ENCODE data around the gene OR52A5. TPM values are rescaled to one million over a fixed set of nuclear protein-coding genes. Genes with fewer than 3 reads are reported as not detected.
"Not testable (repeated sequence)": the region's sequence is repeated elsewhere in the genome, so short reads cannot be mapped to it uniquely, and the experiment has no call there.

The OR52A5 gene
- total and polyA plus RNA-seq, 3 experiments from 2014 or later: not detected

DNA sequence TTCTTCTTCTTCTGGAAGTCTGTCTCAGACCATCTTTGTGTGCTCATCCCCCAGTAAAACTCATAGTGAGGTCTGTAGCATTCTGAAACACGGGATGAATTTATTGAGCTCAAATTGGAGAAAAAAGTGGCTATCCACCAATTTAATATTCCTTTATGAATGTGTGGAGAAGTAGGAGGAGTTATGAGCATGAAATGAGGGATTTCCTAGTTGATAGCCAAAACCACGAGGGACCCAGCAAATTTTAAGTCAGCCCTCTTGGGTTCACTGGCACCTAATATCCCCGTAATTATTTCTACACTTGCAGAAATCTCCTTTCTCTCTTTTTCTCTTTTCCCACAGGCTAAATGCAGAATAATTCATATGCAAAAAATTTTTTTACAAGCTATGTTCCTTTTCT lies 16.5 kb upstream of the OR52A5 start, which contains the start of gene OR52A1:
TSS of gene OR52A1 (minus strand) at position 101 of the 400 bp plus-strand sequence. CDS start 2,388 bp downstream, outside the sequence.
- H3K27ac Mint-ChIP-seq: no peak within 1 kb of the TSS
- H3K9me3 ChIP-seq (ENCODE audit: low read length): no peaks in the 10 kb centered on the region
- no peaks in the 10 kb centered on the region for H3K27me3 Mint-ChIP-seq
- H3K36me3 Mint-ChIP-seq: no peaks in the 10 kb centered on the region
- H3K9me3 Mint-ChIP-seq: peaks cover 0 to 10% (median 0%) of the 10 kb centered on the region in 5 donors
- H3K27ac ChIP-seq (ENCODE audit: low read depth, low read length): no peak within 1 kb of the TSS
- H3K36me3 ChIP-seq (ENCODE audit: insufficient read depth, low read length): no peaks in the 10 kb centered on the region
- H3K4me3 Mint-ChIP-seq: no peak within 1 kb of the TSS
- no peak for DNase-seq
- H3K4me3 ChIP-seq (ENCODE audit: low read length): no peak within 1 kb of the TSS
- ChIA-PET CTCF (no interaction called here), POLR2A (no interaction called here)
- H3K27me3 ChIP-seq (ENCODE audit: insufficient read depth, low read length, poor library complexity, severe bottlenecking): no peaks in the 10 kb centered on the region
- H3K4me1 Mint-ChIP-seq: no peaks in the 10 kb centered on the region
- no peaks in the 10 kb centered on the region for H3K4me1 ChIP-seq (ENCODE audit: insufficient read depth, low read length)

DNA sequence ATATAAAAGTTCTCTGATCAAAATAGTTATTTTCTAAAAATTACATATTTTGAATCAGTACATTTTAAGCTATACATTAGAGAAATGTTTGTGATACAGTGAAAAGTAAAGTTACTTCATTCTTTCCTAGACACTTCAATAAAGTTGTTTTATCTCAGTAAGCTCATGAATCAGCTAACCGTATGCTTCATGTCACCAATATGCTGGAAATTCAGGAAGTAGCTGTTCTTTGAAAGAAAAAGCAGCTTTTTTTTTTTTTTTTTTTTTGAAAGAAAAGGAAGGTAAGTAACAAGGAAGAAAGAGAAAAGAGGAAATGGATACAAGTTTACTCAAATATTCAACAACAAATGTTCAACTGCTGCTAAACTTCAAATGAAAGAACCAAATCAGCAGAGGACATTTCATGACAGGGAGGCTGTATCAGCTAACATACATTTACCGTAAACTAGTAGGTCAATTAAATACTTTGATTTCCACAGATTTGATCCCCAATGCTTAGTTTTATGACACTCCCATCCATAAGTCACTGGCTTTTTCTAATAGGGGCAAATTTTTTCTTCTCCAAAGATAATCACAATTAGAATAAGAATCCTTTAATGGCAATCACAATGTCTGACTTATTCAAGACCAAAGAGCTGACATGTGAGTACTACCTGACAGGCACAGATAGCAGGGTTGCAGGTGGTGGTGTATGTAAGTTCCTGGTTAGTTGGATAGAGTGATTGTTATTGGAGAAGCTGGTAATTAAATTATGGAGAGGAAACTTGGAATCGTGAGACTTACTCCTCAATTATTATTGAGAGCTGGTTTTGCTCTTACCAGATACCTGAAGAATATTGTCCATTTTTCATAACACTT lies 15.6 kb upstream of the OR52A5 start:
- no peak overlapping the region for H3K27ac ChIP-seq (ENCODE audit: low read depth, low read length)
- Mint-ChIP-seq H3K4me3 (no peak overlapping the region), H3K4me1 (no peaks in the 10 kb centered on the region), H3K9me3 (peaks cover 0 to 10% (median 0%) of the 10 kb centered on the region in 5 donors), H3K27ac (no peak overlapping the region), H3K36me3 (no peaks in the 10 kb centered on the region), H3K27me3 (no peaks in the 10 kb centered on the region)
- H3K36me3 ChIP-seq (ENCODE audit: insufficient read depth, low read length): no peaks in the 10 kb centered on the region
- no peaks in the 10 kb centered on the region for H3K9me3 ChIP-seq (ENCODE audit: low read length)
- H3K4me3 ChIP-seq (ENCODE audit: low read length): no peak overlapping the region
- ChIA-PET POLR2A (no interaction called here), CTCF (no interaction called here)
- no peaks in the 10 kb centered on the region for H3K4me1 ChIP-seq (ENCODE audit: insufficient read depth, low read length)
- no peak for DNase-seq
- H3K27me3 ChIP-seq (ENCODE audit: insufficient read depth, low read length, poor library complexity, severe bottlenecking): no peaks in the 10 kb centered on the region

DNA sequence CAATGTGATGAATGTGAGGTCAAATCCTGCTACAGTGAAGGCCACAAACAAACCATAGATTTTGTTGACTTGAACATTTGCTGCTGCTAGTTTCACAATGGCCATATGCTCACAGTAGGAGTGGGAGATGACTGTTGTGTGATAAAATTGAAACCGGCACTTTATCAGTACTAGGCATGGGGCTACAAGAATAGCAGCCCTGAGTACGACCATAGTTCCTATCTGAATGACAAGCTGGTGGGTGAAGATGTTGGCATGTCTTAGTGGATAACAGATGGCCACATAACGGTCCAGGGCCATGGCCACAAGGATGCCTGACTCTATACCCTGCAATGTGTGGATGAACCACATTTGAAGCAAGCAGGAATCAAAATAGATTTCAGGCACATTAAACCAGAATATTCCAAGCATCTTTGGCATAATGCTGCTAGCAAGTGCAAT lies 13.6 kb upstream of the OR52A5 start:
- H3K4me1 Mint-ChIP-seq: no peaks in the 10 kb centered on the region
- H3K36me3 Mint-ChIP-seq: no peaks in the 10 kb centered on the region

DNA sequence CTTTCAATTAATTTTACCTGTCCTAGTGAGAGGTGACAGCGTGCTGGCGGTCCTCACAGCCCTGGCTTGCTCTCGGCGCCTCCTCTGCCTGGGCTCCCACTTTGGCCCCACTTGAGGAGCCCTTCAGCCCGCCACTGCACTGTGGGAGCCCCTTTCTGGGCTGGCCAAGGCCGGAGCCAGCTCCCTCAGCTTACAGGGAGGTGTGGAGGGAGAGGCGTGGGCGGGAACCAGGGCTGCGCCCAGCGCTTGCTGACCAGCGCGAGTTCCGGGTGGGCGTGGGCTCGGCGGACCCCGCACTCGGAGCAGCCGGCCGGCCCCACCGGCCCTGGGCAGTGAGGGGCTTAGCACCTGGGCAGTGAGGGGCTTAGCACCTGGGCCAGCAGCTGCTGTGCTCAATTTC lies 6.0 kb upstream of the OR52A5 start:
- CTCF ChIA-PET; H3K4me3 ChIP-seq (ENCODE audit: low read length); H3K4me3 Mint-ChIP-seq; DNase-seq; H3K9me3 Mint-ChIP-seq; H3K27ac Mint-ChIP-seq; H3K9me3 ChIP-seq (ENCODE audit: low read length); H3K36me3 ChIP-seq (ENCODE audit: insufficient read depth, low read length); H3K4me1 Mint-ChIP-seq; POLR2A ChIA-PET; H3K4me1 ChIP-seq (ENCODE audit: insufficient read depth, low read length); H3K27me3 ChIP-seq (ENCODE audit: insufficient read depth, low read length, poor library complexity, severe bottlenecking); H3K27ac ChIP-seq (ENCODE audit: low read depth, low read length); H3K27me3 Mint-ChIP-seq; H3K36me3 Mint-ChIP-seq: not testable (repeated sequence)

More for the DNA sequence above, 13.6 kb upstream of the OR52A5 start:
- Histone ChIP-seq H3K27me3 (ENCODE audit: insufficient read depth, low read length, poor library complexity, severe bottlenecking) (no peaks in the 10 kb centered on the region), H3K4me1 (ENCODE audit: insufficient read depth, low read length) (no peaks in the 10 kb centered on the region), H3K4me3 (ENCODE audit: low read length) (no peak overlapping the region), H3K36me3 (ENCODE audit: insufficient read depth, low read length) (no peaks in the 10 kb centered on the region), H3K27ac (ENCODE audit: low read depth, low read length) (no peak overlapping the region), H3K9me3 (ENCODE audit: low read length) (no peaks in the 10 kb centered on the region)
- Mint-ChIP-seq H3K27ac (no peak overlapping the region), H3K9me3 (no peaks in the 10 kb centered on the region), H3K27me3 (no peaks in the 10 kb centered on the region), H3K4me3 (no peak overlapping the region)
- DNase-seq: no peak
- POLR2A ChIA-PET: no interaction called here
- CTCF ChIA-PET: no interaction called here

DNA sequence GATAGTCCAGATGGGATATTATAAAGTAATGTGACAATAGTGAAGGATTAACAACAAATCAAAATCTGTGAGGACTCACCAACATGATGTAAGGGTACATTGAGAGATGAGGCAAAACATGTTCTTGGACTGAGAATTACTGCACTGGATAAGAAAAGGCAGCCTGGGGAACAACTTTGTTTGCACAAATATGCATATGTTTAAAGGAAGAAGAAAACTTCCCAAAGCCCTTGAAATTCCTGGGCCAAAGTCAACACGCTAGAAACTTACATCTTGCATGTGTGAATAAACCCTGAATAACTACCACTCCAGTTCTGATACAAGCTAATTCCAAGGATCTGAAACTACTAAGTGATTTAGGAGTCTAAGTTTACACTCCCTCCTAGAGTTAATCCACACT lies 1.1 kb downstream of the OR52A5 start:
- Histone ChIP-seq H3K36me3 (ENCODE audit: insufficient read depth, low read length) (no peaks in the 10 kb centered on the region), H3K4me3 (ENCODE audit: low read length) (no peak overlapping the region), H3K27ac (ENCODE audit: low read depth, low read length) (no peak overlapping the region), H3K27me3 (ENCODE audit: insufficient read depth, low read length, poor library complexity, severe bottlenecking) (no peaks in the 10 kb centered on the region), H3K4me1 (ENCODE audit: insufficient read depth, low read length) (no peaks in the 10 kb centered on the region), H3K9me3 (ENCODE audit: low read length) (no peaks in the 10 kb centered on the region)
- H3K4me3 Mint-ChIP-seq: no peak overlapping the region
- H3K4me1 Mint-ChIP-seq: no peaks in the 10 kb centered on the region
- H3K36me3 Mint-ChIP-seq: no peaks in the 10 kb centered on the region
- peaks cover 0 to 2% of the 10 kb centered on the region in 2 donors for H3K27me3 Mint-ChIP-seq
- POLR2A ChIA-PET: no interaction called here
- no peaks in the 10 kb centered on the region for H3K9me3 Mint-ChIP-seq
- DNase-seq: no peak
- H3K27ac Mint-ChIP-seq: no peak overlapping the region
- CTCF ChIA-PET: no interaction called here

DNA sequence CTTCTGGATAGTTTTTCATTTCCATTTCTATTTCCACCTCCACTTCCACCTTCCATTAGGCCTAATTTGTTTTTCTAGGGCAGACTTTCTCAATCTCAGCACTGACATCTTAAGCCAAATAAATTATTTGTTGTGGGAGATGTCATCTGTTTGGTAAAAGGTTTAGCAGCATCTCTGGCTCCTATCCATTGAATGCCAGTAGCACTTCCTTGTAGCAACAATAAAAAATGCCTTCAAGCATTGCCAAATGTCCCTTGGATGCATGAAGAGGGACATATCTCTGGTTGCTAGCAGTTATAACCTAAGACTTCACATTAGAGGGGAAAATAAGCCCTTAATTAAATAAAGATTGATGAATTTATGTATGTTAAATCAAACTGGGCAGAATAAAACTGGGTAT lies 1.9 kb downstream of the OR52A5 start:
- no peak overlapping the region for H3K27ac Mint-ChIP-seq
- CTCF ChIA-PET: no interaction called here

DNA sequence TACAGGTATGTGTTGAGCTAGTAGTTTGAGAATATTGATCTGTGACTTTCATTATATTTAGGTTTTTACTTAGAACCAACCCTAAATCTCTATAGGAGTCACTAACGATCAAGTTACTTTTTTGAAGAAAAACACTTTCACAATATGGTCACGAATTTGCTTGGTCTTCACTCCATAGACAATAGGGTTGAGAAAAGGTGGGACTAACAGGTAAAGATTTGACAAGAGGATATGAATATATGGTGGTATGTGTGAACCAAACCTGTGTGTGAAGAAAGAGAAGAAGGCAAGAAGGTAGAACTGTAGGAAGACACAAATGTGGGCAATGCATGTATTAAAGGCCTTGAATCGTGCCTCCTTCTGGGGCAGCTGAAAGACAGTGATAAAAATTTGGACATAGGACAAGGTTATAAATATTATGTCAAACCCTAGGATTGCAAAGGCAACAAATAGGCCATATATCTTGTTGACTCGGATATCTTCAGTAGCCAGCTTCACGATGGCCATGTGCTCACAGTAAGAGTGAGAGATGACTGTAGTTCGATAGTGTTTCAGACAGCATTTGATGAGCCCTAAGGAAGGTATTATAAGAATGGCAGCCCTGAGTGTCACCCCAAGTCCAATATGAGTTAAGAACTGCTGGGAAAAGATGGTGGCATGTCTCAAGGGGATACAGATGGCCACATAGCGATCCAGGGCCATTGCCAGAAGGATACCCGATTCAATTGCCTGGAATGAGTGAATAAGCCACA lies 6.4 kb downstream of the OR52A5 start:
- CTCF ChIA-PET: no interaction called here
- Histone ChIP-seq H3K36me3 (ENCODE audit: insufficient read depth, low read length) (no peaks in the 10 kb centered on the region), H3K4me1 (ENCODE audit: insufficient read depth, low read length) (no peaks in the 10 kb centered on the region), H3K4me3 (ENCODE audit: low read length) (no peak overlapping the region), H3K9me3 (ENCODE audit: low read length) (no peaks in the 10 kb centered on the region), H3K27ac (ENCODE audit: low read depth, low read length) (no peak overlapping the region), H3K27me3 (ENCODE audit: insufficient read depth, low read length, poor library complexity, severe bottlenecking) (no peaks in the 10 kb centered on the region)
- H3K36me3 Mint-ChIP-seq: no peaks in the 10 kb centered on the region
- no peaks in the 10 kb centered on the region for H3K9me3 Mint-ChIP-seq
- POLR2A ChIA-PET: no interaction called here
- H3K4me1 Mint-ChIP-seq: no peaks in the 10 kb centered on the region
- H3K4me3 Mint-ChIP-seq: no peak overlapping the region
- H3K27ac Mint-ChIP-seq: no peak overlapping the region
- no peak for DNase-seq
- H3K27me3 Mint-ChIP-seq: peaks cover 0 to 2% of the 10 kb centered on the region in 2 donors

More for the DNA sequence above, 1.9 kb downstream of the OR52A5 start:
- no peak overlapping the region for H3K4me3 Mint-ChIP-seq
- Histone ChIP-seq H3K27me3 (ENCODE audit: insufficient read depth, low read length, poor library complexity, severe bottlenecking) (no peaks in the 10 kb centered on the region), H3K36me3 (ENCODE audit: insufficient read depth, low read length) (no peaks in the 10 kb centered on the region), H3K4me3 (ENCODE audit: low read length) (no peak overlapping the region), H3K27ac (ENCODE audit: low read depth, low read length) (no peak overlapping the region), H3K4me1 (ENCODE audit: insufficient read depth, low read length) (no peaks in the 10 kb centered on the region), H3K9me3 (ENCODE audit: low read length) (no peaks in the 10 kb centered on the region)
- no peak for DNase-seq
- no peaks in the 10 kb centered on the region for H3K36me3 Mint-ChIP-seq
- H3K9me3 Mint-ChIP-seq: no peaks in the 10 kb centered on the region
- POLR2A ChIA-PET: no interaction called here
- H3K27me3 Mint-ChIP-seq: peaks cover 0 to 2% of the 10 kb centered on the region in 2 donors
- H3K4me1 Mint-ChIP-seq: no peaks in the 10 kb centered on the region

DNA sequence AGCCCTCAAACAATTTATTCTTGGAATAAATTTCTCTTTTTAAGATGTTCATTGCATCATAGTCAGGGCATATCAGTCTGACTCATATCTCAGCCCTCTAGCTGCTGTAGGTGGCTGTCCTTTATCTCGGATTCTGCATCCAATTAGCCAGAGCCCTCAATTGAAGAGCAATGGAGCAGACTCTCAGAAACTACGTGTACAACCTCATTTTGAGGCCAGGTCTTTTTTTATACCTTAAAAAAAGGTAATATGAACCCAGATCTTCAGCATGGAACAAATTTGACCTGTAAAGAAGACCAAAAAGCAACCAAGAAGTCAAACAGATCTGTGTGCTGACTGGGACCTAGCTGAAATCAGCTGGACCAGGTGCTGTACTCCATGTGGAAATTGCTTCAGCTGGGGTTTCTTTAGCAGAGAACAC lies 8.7 kb downstream of the OR52A5 start:
- H3K27me3 Mint-ChIP-seq: peaks cover 0 to 2% of the 10 kb centered on the region in 2 donors

More for the DNA sequence above, 8.7 kb downstream of the OR52A5 start:
- Histone ChIP-seq H3K27ac (ENCODE audit: low read depth, low read length) (peak overlapping the region; percentile 14), H3K36me3 (ENCODE audit: insufficient read depth, low read length) (no peaks in the 10 kb centered on the region), H3K4me3 (ENCODE audit: low read length) (no peak overlapping the region), H3K4me1 (ENCODE audit: insufficient read depth, low read length) (no peaks in the 10 kb centered on the region), H3K27me3 (ENCODE audit: insufficient read depth, low read length, poor library complexity, severe bottlenecking) (no peaks in the 10 kb centered on the region), H3K9me3 (ENCODE audit: low read length) (no peaks in the 10 kb centered on the region)
- H3K9me3 Mint-ChIP-seq: no peaks in the 10 kb centered on the region
- no peak overlapping the region for H3K27ac Mint-ChIP-seq
- ChIA-PET CTCF (no interaction called here), POLR2A (no interaction called here)
- no peaks in the 10 kb centered on the region for H3K36me3 Mint-ChIP-seq
- DNase-seq: no peak
- no peak overlapping the region for H3K4me3 Mint-ChIP-seq
- H3K4me1 Mint-ChIP-seq: no peaks in the 10 kb centered on the region

Measured in CD8-positive, alpha-beta memory T cell (primary cell).